Breast epithelium (tissue), 4 donors: Measurements from ENCODE around the gene ANKRD34C. TPM values are rescaled to one million over a fixed set of nuclear protein-coding genes. Genes with fewer than 3 reads are reported as not detected.
"Not testable (repeated sequence)": the region's sequence is repeated elsewhere in the genome, so short reads cannot be mapped to it uniquely, and the experiment has no call there.

Experiments
- DNase-seq, 2 donors: peaks; one replicate each; pipeline ENCODE4 v3.0.0-alpha.2; 2019; ENCODE audit warnings: low spot score in 2 of 2
- H3K27ac ChIP-seq, 2 donors: fragments of 200-600 bp; sonication (generic) in 1 of 2; one replicate each; pipeline ENCODE4 v1.5.1; 2016 to 2019; ENCODE audit warnings: mild to moderate bottlenecking in 1 of 2
- H3K27me3 ChIP-seq, 2 donors: fragments of 200-600 bp; sonication (generic) in 1 of 2; one replicate each; pipeline versions ENCODE4 v1.5.1 to v1.6.0; 2017 to 2019; ENCODE audit warnings: control low read depth in 1 of 2, mild to moderate bottlenecking in 1 of 2
- H3K36me3 ChIP-seq: fragments of 200-600 bp; one replicate; pipeline ENCODE4 v1.5.1; 2019
- H3K4me1 ChIP-seq, 2 donors: fragments of 200-600 bp; sonication (generic); one replicate each; pipeline ENCODE4 v1.5.1; 2016 to 2019; ENCODE audit warnings: control low read depth in 1 of 2
- H3K4me3 ChIP-seq, 3 donors: fragments of 200-600 bp; sonication (generic); 1 replicate in 2 of 3; 2 replicates in 1 of 3; pipeline ENCODE4 v1.5.1; 2016 to 2019; ENCODE audit warnings: mild to moderate bottlenecking in 3 of 3, moderate library complexity in 2 of 3
- H3K9me3 ChIP-seq, 2 donors: fragments of 200-600 bp; sonication (generic) in 1 of 2; one replicate each; pipeline ENCODE4 v1.5.1; 2016 to 2019; ENCODE audit warnings: control low read depth in 1 of 2
- CTCF ChIP-seq, 3 donors: fragments of 450-650 bp; IDR thresholded peaks; one replicate each; pipeline ENCODE4 v1.5.1; 2016 to 2017; ENCODE audit warnings: antibody characterized with exemption in 3 of 3, mild to moderate bottlenecking in 3 of 3, moderate library complexity in 3 of 3
- POLR2A ChIP-seq: fragments of 450-650 bp; IDR thresholded peaks from one replicate; pipeline ENCODE4 v1.6.1; 2016; ENCODE audit warnings: antibody characterized with exemption, mild to moderate bottlenecking, moderate library complexity
- POLR2AphosphoS5 ChIP-seq, 3 donors: sonication (generic); formaldehyde crosslinking; IDR thresholded peaks; one replicate each; pipeline ENCODE4 v1.6.1; 2017; ENCODE audit warnings: antibody characterized with exemption in 3 of 3
- intact Hi-C: fragments of 100-400 bp; cut with DNase I; formaldehyde crosslinking; loops from one replicate; pipeline ENCODE4 v1.15.1; 2023; ENCODE audit warnings: low total_unique reads
- total RNA-seq, 3 donors: library from RNA; depleted of rRNA; stranded (reverse); fragments of >200 nt; gene quantifications; one replicate each; pipeline ENCODE4 v1.1.0, GENCODE V29; 2016

The ANKRD34C gene
- total RNA-seq, 3 donors from 2014 or later: not detected

DNA sequence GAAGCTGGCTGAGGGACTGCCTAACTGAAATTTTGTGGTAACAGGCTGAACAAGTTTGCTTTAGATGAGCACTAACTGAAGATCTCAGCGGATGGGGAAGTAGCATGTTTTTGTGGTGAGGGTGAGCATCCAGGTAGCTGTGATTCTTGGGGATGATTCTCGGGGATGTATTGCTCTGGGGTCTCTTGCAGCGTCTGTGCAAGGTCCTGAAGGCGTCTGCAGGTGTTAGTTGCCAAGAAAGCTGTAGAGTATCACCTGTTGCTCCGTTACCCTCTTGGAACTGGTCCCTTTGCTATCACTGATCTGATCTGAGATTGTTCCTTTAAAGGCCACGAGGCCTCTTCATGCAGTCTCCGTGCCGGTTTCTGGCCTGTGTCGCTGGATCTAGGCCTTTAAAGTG lies 34.3 kb downstream of the ANKRD34C start:
- Histone ChIP-seq H3K4me3 (no peak overlapping the region), H3K27me3 (no peaks in the 10 kb centered on the region), H3K4me1 (peaks cover 0 to 6% of the 10 kb centered on the region in 2 donors), H3K9me3 (no peaks in the 10 kb centered on the region), H3K36me3 (peaks cover under 1% of the 10 kb centered on the region), H3K27ac (peak overlapping the region; percentile 13 to 87)
- DNase-seq: no peak
- TF ChIP-seq POLR2AphosphoS5 (IDR thresholded peaks at IDR 0.05) (no peak), CTCF (IDR thresholded peaks at IDR 0.05) (no peak), POLR2A (no peak)
- intact Hi-C loops: no loop called here

DNA sequence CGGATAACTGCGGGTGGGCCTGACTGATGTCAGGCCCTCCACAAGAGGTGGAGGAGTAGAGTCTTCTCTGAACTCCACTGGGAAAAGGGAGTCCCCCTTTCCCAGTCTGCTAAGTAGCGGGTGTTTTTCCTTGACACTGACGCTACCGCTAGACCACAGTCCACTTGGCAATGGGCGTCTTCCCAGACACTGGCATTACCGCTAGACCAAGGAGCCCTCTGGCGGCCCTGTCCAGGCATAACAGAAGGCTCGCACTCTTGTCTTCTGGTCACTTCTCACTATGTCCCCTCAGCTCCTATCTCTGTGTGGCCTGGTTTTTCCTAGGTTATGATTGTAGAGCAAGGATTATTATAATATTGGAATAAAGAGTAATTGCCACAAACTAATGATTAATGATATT lies 37.5 kb downstream of the ANKRD34C start:
- H3K27ac ChIP-seq, H3K4me1 ChIP-seq, intact Hi-C loops, H3K9me3 ChIP-seq, DNase-seq, H3K27me3 ChIP-seq, H3K36me3 ChIP-seq, H3K4me3 ChIP-seq: not testable (repeated sequence)

DNA sequence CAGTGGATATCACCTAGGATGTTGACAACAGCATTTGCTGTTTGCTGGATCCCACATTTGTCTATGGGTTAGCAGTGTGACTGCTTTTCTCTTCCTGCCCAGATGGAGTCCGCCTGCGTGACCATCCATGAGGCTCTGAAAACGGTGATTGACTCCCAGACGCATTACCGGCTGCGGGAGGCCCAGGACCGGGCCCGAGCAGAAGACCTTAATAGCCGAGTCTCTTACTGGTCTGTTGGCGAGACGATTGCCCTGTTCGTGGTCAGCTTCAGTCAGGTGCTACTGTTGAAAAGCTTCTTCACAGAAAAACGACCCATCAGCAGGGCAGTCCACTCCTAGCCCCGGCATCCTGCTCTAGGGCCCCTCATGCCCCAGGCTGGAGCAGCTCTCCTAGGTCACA lies 39.4 kb downstream of the ANKRD34C start:
- H3K36me3 ChIP-seq: peaks cover 8% of the 10 kb centered on the region
- H3K4me1 ChIP-seq: no peaks in the 10 kb centered on the region
- DNase-seq: no peak
- no peak for TF ChIP-seq CTCF (IDR thresholded peaks at IDR 0.05)
- no peak for TF ChIP-seq POLR2AphosphoS5 (IDR thresholded peaks at IDR 0.05)
- no peak for TF ChIP-seq POLR2A
- H3K27me3 ChIP-seq: no peaks in the 10 kb centered on the region
- H3K4me3 ChIP-seq: no peak overlapping the region
- intact Hi-C loops: no loop called here
- no peaks in the 10 kb centered on the region for H3K9me3 ChIP-seq
- H3K27ac ChIP-seq: no peak overlapping the region

DNA sequence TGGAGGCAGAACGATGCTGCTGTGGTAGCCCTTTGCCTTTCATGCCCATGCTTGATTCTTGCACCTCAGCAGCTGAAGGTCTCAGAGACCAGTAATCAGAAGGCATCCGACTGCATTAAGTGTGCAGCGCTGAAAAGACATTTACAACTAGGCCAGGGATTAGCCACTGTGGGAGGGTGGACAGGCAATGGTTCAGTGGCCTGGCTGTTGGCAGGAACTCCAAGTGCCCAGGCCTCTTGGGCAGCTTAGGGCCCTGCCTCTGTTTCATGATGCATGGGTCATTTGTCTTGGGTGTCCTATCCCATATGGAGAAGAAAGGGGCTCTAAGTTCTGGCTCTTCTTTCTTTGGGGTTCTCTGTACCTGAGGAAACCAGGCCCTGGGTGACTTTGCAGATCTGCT lies 39.8 kb downstream of the ANKRD34C start:
- intact Hi-C loops: no loop called here
- no peak for TF ChIP-seq POLR2AphosphoS5 (IDR thresholded peaks at IDR 0.05)
- Histone ChIP-seq H3K27ac (no peak overlapping the region), H3K4me3 (no peak overlapping the region), H3K27me3 (no peaks in the 10 kb centered on the region), H3K36me3 (peaks cover 8% of the 10 kb centered on the region), H3K4me1 (no peaks in the 10 kb centered on the region), H3K9me3 (no peaks in the 10 kb centered on the region)
- DNase-seq: no peak

- Histone ChIP-seq H3K27me3 (no peaks in the 10 kb centered on the region), H3K27ac (no peak overlapping the region), H3K4me3 (no peak overlapping the region), H3K9me3 (no peaks in the 10 kb centered on the region), H3K4me1 (no peaks in the 10 kb centered on the region), H3K36me3 (peaks cover 8% of the 10 kb centered on the region)
- TF ChIP-seq POLR2AphosphoS5 (IDR thresholded peaks at IDR 0.05): no peak
- no peak for TF ChIP-seq POLR2A
- no peak for TF ChIP-seq CTCF (IDR thresholded peaks at IDR 0.05)
- intact Hi-C loops: no loop called here
- DNase-seq: no peak
These were observed 40.4 kb downstream of the ANKRD34C start for GRCh38 chr15:79322945-79323344.

- Histone ChIP-seq H3K27me3 (no peaks in the 10 kb centered on the region), H3K27ac (no peak overlapping the region), H3K36me3 (no peaks in the 10 kb centered on the region), H3K9me3 (no peaks in the 10 kb centered on the region), H3K4me1 (no peaks in the 10 kb centered on the region), H3K4me3 (no peak overlapping the region)
- no peak for DNase-seq
- intact Hi-C loops: no loop called here
- TF ChIP-seq POLR2A (no peak), CTCF (IDR thresholded peaks at IDR 0.05) (no peak), POLR2AphosphoS5 (IDR thresholded peaks at IDR 0.05) (no peak)
These were observed 46.7 kb downstream of the ANKRD34C start for GRCh38 chr15:79329171-79329611.

Other genes with a start within 250 kb of the ANKRD34C start
- gene RASGRF1, start 191.9 kb upstream of the ANKRD34C start, total RNA-seq: under 1 TPM in 2 of 3 donors, not detected in 1; 0.15 to 0.16 TPM
- gene TMED3, start 28.4 kb downstream of the ANKRD34C start, total RNA-seq: 10 to 100 TPM; 34.1 to 81.5 (median 80.6) TPM
- 1 to 10 TPM in 1 of 3 donors, under 1 TPM in 2; 0.16 to 1.0 (median 0.66) TPM for gene MINAR1, start 149.6 kb downstream of the ANKRD34C start, total RNA-seq